Gastroesophageal sphincter (tissue), 4 donors: ENCODE results near the gene LPCAT1. TPM values are rescaled to one million over a fixed set of nuclear protein-coding genes. Genes with fewer than 3 reads are reported as not detected.

Experiments used
- ATAC-seq: fragments of 150-250 bp; one replicate; pipeline ENCODE4 v1.9.1; 2016; ENCODE audit warnings: mild to moderate bottlenecking, moderate library complexity
- H3K27ac ChIP-seq, 4 donors: fragments of 200-600 bp; sonication (generic) in 3 of 4; 1 replicate in 3 of 4; 2 replicates in 1 of 4; pipeline ENCODE4 v1.5.1; 2016 to 2019
- H3K27me3 ChIP-seq: fragments of 200-600 bp; sonication (generic); one replicate; pipeline ENCODE4 v1.5.1; 2019
- H3K36me3 ChIP-seq, 2 donors: fragments of 200-600 bp; sonication (generic); one replicate each; pipeline ENCODE4 v1.5.1; 2019; ENCODE audit warnings: control low read depth in 1 of 2
- H3K4me1 ChIP-seq, 3 donors: fragments of 200-600 bp; sonication (generic); 1 replicate in 2 of 3; 2 replicates in 1 of 3; pipeline ENCODE4 v1.5.1; 2016 to 2019; ENCODE audit warnings: control low read depth in 2 of 3
- H3K4me3 ChIP-seq, 2 donors: fragments of 200-600 bp; sonication (generic); one replicate each; pipeline ENCODE4 v1.5.1; 2019; ENCODE audit warnings: mild to moderate bottlenecking in 1 of 2, moderate library complexity in 1 of 2
- H3K9me3 ChIP-seq, 3 donors: fragments of 200-600 bp; sonication (generic); one replicate each; pipeline ENCODE4 v1.5.1; 2017 to 2019; ENCODE audit warnings: control low read depth in 2 of 3
- EP300 ChIP-seq: sonication (generic); formaldehyde crosslinking; IDR thresholded peaks from one replicate; pipeline ENCODE4 v1.6.1; 2017; ENCODE audit warnings: antibody characterized with exemption, mild to moderate bottlenecking
- POLR2A ChIP-seq, 2 donors: fragments of 450-650 bp; IDR thresholded peaks; one replicate each; pipeline ENCODE4 v1.6.1; 2017; ENCODE audit warnings: antibody characterized with exemption in 2 of 2, mild to moderate bottlenecking in 2 of 2, moderate library complexity in 1 of 2
- POLR2AphosphoS5 ChIP-seq: sonication (generic); formaldehyde crosslinking; IDR thresholded peaks from one replicate; pipeline ENCODE4 v1.6.1; 2017; ENCODE audit warnings: antibody characterized with exemption
- WGBS, 2 donors: methylation state at CpG; one replicate each; pipeline ENCODE4 v1.1.5; 2018; ENCODE audit warnings: low coverage in 1 of 2; 5-methylcytosine and 5-hydroxymethylcytosine counted together
- total RNA-seq, 4 donors: library from RNA; depleted of rRNA; stranded (reverse); fragments of >200 nt; gene quantifications; one replicate each; pipeline ENCODE4 v1.1.0, GENCODE V29; 2016
- TF ChIP-seq, protein P1 (sequence below), 4 experiments: fragments of 200-600 bp in 2 of 4; fragments of 450-650 bp in 2 of 4; sonication (generic) in 1 of 4; IDR thresholded peaks; one replicate each; pipeline ENCODE4 v1.5.1; 2017 to 2019; ENCODE audit warnings: antibody characterized with exemption in 4 of 4, mild to moderate bottlenecking in 2 of 4, moderate library complexity in 2 of 4

LPCAT1 gene
- total RNA-seq, 4 donors from 2014 or later = 20.3 to 52.6 (median 31.8) TPM

DNA sequence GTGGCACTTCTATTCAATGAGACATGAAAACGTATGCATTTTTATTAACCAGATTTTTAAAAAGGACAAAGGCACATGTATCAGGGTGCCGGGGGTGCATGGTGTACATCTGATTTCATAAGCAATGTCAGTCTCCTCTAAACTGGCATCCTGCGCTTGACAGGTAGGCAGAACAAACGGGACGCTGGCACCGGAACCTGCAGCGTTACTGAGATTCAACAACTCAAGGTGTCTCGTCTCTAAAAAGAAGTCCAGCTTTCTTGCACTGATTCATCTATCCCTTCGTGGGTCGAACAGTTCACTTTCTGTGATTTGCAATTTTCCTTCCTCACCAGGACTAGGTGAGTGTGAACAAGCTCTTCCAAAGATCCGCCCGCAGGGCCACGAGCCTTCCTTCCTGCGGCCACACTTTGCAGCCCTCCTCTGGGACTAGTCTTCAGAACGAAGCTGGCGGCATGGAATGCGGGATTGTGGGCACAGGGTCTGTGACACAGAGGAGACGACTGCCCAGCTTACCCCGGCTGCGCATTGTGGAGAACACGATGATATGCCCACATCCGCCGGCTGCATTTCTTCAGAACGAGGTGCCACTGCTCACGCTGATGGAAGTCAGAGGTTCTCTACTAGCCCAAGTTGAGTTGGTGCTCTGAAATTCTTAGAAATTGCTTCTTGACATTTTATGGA lies 85.7 kb downstream of the LPCAT1 start:
- Histone ChIP-seq H3K36me3 (no peaks in the 10 kb centered on the region), H3K4me1 (no peaks in the 10 kb centered on the region), H3K4me3 (no peak overlapping the region), H3K27ac (no peak overlapping the region), H3K27me3 (peaks cover 71% of the 10 kb centered on the region), H3K9me3 (peaks cover 0 to 24% (median 0%) of the 10 kb centered on the region in 3 donors)
- TF ChIP-seq POLR2AphosphoS5 = no peak
- no peak for TF ChIP-seq POLR2A (IDR thresholded peaks at IDR 0.05)
- TF ChIP-seq EP300 = no peak
- TF ChIP-seq, protein P1, sequence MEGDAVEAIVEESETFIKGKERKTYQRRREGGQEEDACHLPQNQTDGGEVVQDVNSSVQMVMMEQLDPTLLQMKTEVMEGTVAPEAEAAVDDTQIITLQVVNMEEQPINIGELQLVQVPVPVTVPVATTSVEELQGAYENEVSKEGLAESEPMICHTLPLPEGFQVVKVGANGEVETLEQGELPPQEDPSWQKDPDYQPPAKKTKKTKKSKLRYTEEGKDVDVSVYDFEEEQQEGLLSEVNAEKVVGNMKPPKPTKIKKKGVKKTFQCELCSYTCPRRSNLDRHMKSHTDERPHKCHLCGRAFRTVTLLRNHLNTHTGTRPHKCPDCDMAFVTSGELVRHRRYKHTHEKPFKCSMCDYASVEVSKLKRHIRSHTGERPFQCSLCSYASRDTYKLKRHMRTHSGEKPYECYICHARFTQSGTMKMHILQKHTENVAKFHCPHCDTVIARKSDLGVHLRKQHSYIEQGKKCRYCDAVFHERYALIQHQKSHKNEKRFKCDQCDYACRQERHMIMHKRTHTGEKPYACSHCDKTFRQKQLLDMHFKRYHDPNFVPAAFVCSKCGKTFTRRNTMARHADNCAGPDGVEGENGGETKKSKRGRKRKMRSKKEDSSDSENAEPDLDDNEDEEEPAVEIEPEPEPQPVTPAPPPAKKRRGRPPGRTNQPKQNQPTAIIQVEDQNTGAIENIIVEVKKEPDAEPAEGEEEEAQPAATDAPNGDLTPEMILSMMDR (IDR thresholded peaks at IDR 0.05) = no peak
- ATAC-seq = no peak
- 80 to 84% methylated on average over 11 to 17 of the region's 25 CpGs for WGBS, 2 donors

DNA sequence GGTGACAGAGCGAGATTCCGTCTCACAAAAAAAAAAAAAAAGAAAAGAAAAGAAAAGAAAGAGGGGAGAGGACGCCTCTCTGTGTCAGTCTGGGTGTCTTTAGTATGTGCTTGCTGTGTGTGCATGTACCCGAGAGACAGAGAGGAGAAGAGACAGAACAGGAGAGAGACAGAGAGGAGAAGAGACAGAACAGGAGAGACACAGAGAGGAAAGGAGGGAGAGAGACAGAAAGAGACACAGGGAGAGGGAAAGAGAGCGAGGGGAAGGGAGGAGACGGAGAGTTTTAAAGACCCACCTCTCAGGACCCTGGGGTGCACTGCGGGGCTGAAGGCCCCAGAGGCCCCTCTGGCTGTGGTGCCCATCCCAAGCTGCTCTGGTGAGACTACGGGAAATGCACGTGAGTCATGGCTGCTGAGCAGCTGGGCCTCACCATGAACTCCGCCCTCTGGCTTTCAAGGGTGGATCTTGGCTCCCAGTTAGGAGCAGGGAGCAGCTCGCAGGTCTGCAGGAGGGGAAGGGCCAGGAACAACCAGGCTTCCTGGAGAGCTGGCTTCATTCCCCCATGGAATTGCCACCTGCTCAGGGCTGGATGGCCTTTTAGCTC lies 86.4 kb downstream of the LPCAT1 start:
- no peak overlapping the region for H3K4me3 ChIP-seq
- WGBS, 2 donors = 37 to 67% methylated on average over 7 of the region's 11 CpGs
- peaks cover 64% of the 10 kb centered on the region for H3K27me3 ChIP-seq
- H3K4me1 ChIP-seq = no peaks in the 10 kb centered on the region
- H3K9me3 ChIP-seq = peaks cover 0 to 29% (median 0%) of the 10 kb centered on the region in 3 donors
- no peak overlapping the region for H3K27ac ChIP-seq
- TF ChIP-seq POLR2A (IDR thresholded peaks at IDR 0.05) (no peak), EP300 (no peak), POLR2AphosphoS5 (no peak)
- TF ChIP-seq, protein P1 (IDR thresholded peaks at IDR 0.05) = no peak
- no peaks in the 10 kb centered on the region for H3K36me3 ChIP-seq
- ATAC-seq = no peak

DNA sequence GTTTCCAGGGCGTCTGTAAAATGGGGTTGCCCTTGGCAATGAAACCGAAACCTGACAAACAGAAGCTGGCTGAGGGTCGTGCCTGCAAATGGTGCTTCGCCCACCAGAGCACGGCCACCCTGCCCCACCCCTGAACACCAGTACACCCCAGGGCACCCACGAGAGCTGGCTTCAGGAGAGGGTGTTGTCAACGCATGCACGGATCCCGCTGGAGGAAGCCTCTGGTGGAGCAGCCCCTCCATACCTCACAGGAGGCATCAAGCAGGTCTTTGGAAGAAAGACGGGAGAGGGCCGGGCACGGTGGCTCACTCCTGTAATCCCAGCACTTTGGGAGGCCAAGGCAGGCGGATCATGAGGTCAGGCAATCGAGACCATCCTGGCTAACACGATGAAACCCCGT lies 87.1 kb downstream of the LPCAT1 start:
- no peaks in the 10 kb centered on the region for H3K4me1 ChIP-seq
- peaks cover 58% of the 10 kb centered on the region for H3K27me3 ChIP-seq
- H3K9me3 ChIP-seq = peaks cover 0 to 29% (median 0%) of the 10 kb centered on the region in 3 donors
- no peak for ATAC-seq
- no peaks in the 10 kb centered on the region for H3K36me3 ChIP-seq
- no peak overlapping the region for H3K4me3 ChIP-seq
- TF ChIP-seq POLR2AphosphoS5 = no peak
- no peak for TF ChIP-seq POLR2A (IDR thresholded peaks at IDR 0.05)
- TF ChIP-seq EP300 = no peak
- TF ChIP-seq, protein P1 (IDR thresholded peaks at IDR 0.05) = no peak
- WGBS, 2 donors = 75 to 82% methylated on average over 2 to 12 of the region's 16 CpGs
- H3K27ac ChIP-seq = no peak overlapping the region

DNA sequence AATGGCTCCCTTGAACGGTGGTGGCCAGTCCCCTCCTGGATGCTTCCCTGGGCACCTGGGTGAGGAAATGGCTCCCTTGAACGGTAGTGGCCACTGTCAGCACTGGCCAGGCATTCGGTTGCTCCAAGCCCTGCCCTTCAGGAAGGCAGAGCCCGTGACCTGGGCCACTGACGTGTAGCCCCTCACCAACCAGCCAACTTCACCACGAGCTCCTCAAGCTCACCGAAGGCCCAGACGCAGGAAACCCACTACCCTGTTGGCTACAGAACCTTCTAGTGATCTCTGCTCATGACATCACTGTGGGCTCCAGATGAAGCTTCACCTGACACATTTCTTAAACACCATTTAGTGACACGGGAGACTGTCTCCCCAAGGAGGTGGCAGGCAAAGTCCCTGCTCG lies 87.7 kb downstream of the LPCAT1 start:
- TF ChIP-seq POLR2AphosphoS5 (no peak), EP300 (no peak), POLR2A (IDR thresholded peaks at IDR 0.05) (no peak)
- TF ChIP-seq, protein P1 (IDR thresholded peaks at IDR 0.05) = no peak
- H3K4me1 ChIP-seq = no peaks in the 10 kb centered on the region
- peaks cover 51% of the 10 kb centered on the region for H3K27me3 ChIP-seq
- no peak overlapping the region for H3K4me3 ChIP-seq
- no peak for ATAC-seq
- H3K9me3 ChIP-seq = peaks cover 0 to 30% (median 0%) of the 10 kb centered on the region in 3 donors
- H3K27ac ChIP-seq = no peak overlapping the region
- no peaks in the 10 kb centered on the region for H3K36me3 ChIP-seq
- WGBS, 2 donors = 77 to 94% methylated on average over 2 of the region's 10 CpGs

DNA sequence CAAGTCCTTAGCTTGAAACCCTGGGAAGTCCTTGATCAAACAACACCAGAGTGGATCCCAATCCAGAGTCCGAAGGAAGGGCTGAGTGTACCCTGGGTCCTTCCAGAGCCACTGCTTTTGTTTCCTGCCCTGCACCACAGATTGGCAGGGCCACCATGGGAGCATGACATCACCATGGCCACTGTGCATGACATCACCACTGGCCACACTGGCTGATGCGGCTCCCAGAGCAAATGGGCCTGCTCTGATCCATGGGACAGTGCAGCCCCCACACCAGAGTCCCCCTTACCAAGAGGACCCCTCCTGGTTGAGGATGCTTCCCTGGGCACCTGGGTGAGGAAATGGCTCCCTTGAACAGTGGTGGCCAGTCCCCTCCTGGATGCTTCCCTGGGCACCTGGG lies 88.4 kb downstream of the LPCAT1 start:
- 100% methylated on average over 1 of the region's 2 CpGs; no CpG with 5 or more reads in 1 of the 2 donors for WGBS, 2 donors
- no peak overlapping the region for H3K4me3 ChIP-seq
- TF ChIP-seq EP300 (no peak), POLR2AphosphoS5 (no peak), POLR2A (IDR thresholded peaks at IDR 0.05) (no peak)
- TF ChIP-seq, protein P1 (IDR thresholded peaks at IDR 0.05) = no peak
- no peaks in the 10 kb centered on the region for H3K4me1 ChIP-seq
- peaks cover 44% of the 10 kb centered on the region for H3K27me3 ChIP-seq
- H3K36me3 ChIP-seq = no peaks in the 10 kb centered on the region
- H3K9me3 ChIP-seq = peaks cover 0 to 30% (median 0%) of the 10 kb centered on the region in 3 donors
- ATAC-seq = no peak
- H3K27ac ChIP-seq = no peak overlapping the region
